Ascending aorta (tissue), 2 donors: Measurements from ENCODE around the gene TAS2R42. TPM values are rescaled to one million over a fixed set of nuclear protein-coding genes. Genes with fewer than 3 reads are reported as not detected.
A peak's percentile ranks its signal among the peaks of the same experiment; 100 is the strongest.

Experiments used
- DNase-seq, 2 donors: peaks; one replicate each; pipeline ENCODE4 v3.0.0-alpha.2; 2019; ENCODE audit warnings: low spot score in 2 of 2
- H3K27ac ChIP-seq, 2 donors: fragments of 200-600 bp; sonication (generic); one replicate each; pipeline ENCODE4 v1.5.1; 2016 to 2017; ENCODE audit warnings: mild to moderate bottlenecking in 1 of 2
- H3K27me3 ChIP-seq: fragments of 200-600 bp; sonication (generic); one replicate; pipeline ENCODE4 v1.5.1; 2017
- H3K36me3 ChIP-seq, 2 donors: fragments of 200-600 bp; sonication (generic); one replicate each; pipeline ENCODE4 v1.5.1; 2016
- H3K4me1 ChIP-seq, 2 donors: fragments of 200-600 bp; sonication (generic); one replicate each; pipeline ENCODE4 v1.5.1; 2016 to 2017; ENCODE audit warnings: mild to moderate bottlenecking in 1 of 2
- H3K4me3 ChIP-seq, 2 donors: fragments of 200-600 bp; sonication (generic); one replicate each; pipeline ENCODE4 v1.5.1; 2016 to 2017; ENCODE audit warnings: mild to moderate bottlenecking in 1 of 2
- H3K9me3 ChIP-seq, 2 donors: fragments of 200-600 bp; sonication (generic); one replicate each; pipeline ENCODE4 v1.5.1; 2016
- intact Hi-C: fragments of 100-400 bp; cut with DNase I; formaldehyde crosslinking; loops from one replicate; pipeline ENCODE4 v1.15.1; 2023
- total RNA-seq: library from RNA; depleted of rRNA; stranded (reverse); fragments of >200 nt; gene quantifications from one replicate; pipeline ENCODE4 v1.1.0, GENCODE V29; 2016
- TF ChIP-seq, protein P1 (sequence below), 3 experiments: fragments of 200-600 bp in 2 of 3; fragments of 450-650 bp in 1 of 3; sonication (generic) in 2 of 3; IDR thresholded peaks; one replicate each; pipeline ENCODE4 v1.5.1; 2016 to 2019; ENCODE audit warnings: antibody characterized with exemption in 3 of 3, mild to moderate bottlenecking in 1 of 3, moderate library complexity in 1 of 3

Gene TAS2R42, protein sequence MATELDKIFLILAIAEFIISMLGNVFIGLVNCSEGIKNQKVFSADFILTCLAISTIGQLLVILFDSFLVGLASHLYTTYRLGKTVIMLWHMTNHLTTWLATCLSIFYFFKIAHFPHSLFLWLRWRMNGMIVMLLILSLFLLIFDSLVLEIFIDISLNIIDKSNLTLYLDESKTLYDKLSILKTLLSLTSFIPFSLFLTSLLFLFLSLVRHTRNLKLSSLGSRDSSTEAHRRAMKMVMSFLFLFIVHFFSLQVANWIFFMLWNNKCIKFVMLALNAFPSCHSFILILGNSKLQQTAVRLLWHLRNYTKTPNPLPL
- total RNA-seq = not detected

DNA sequence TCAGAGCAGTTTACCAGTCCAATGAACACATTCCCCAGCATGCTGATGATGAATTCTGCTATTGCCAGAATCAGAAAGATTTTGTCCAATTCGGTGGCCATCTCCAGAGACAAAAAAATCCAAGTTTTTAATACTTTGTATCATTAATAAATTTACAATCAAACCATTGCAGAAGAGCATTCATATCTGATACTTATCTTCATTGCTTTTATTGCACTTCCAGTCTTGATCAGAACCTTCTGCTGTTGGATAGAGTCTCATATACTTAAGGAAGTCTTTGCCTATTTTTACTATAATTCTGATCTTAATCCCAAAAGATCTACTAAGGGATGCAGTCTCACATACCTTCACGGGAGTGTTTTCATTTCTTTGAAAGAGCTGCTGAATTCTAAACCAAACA lies at the start of gene TAS2R42:
TSS of gene TAS2R42 (minus strand) at position 101 of the 400 bp plus-strand sequence. CDS start at position 101, 0 bp downstream.
- intact Hi-C loops = no loop called here
- no peaks in the 10 kb centered on the region for H3K9me3 ChIP-seq

DNA sequence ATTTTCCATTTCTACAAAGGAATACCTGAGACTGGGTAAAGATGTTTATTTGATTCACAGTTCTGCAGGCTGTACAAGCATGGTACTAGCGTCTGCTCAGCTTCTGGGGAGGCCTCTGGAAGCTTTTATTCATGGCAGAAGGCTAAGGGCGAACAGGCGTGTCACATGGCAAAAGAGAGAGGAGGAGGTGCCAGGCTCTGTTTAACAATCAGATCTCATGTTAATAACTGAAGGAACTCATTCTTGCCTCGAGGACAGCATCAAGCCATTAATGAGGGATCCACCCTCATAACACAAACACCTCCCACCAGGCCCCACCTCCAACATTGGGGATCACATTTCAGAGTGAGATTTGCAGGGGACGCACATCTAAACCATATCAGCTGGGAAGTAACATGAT lies 46.8 kb upstream of the TAS2R42 start:
- intact Hi-C loops = no loop called here
- no peaks in the 10 kb centered on the region for H3K9me3 ChIP-seq
- DNase-seq = no peak
- TF ChIP-seq, protein P1, sequence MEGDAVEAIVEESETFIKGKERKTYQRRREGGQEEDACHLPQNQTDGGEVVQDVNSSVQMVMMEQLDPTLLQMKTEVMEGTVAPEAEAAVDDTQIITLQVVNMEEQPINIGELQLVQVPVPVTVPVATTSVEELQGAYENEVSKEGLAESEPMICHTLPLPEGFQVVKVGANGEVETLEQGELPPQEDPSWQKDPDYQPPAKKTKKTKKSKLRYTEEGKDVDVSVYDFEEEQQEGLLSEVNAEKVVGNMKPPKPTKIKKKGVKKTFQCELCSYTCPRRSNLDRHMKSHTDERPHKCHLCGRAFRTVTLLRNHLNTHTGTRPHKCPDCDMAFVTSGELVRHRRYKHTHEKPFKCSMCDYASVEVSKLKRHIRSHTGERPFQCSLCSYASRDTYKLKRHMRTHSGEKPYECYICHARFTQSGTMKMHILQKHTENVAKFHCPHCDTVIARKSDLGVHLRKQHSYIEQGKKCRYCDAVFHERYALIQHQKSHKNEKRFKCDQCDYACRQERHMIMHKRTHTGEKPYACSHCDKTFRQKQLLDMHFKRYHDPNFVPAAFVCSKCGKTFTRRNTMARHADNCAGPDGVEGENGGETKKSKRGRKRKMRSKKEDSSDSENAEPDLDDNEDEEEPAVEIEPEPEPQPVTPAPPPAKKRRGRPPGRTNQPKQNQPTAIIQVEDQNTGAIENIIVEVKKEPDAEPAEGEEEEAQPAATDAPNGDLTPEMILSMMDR (IDR thresholded peaks at IDR 0.05) = no peak
- no peak overlapping the region for H3K27ac ChIP-seq
- no peak overlapping the region for H3K4me3 ChIP-seq
- no peaks in the 10 kb centered on the region for H3K4me1 ChIP-seq
- H3K36me3 ChIP-seq = no peaks in the 10 kb centered on the region
- no peaks in the 10 kb centered on the region for H3K27me3 ChIP-seq

More for the DNA sequence above, at the start of gene TAS2R42:
- Histone ChIP-seq H3K27ac (no peak within 1 kb of the TSS), H3K36me3 (no peaks in the 10 kb centered on the region), H3K27me3 (no peaks in the 10 kb centered on the region), H3K4me1 (no peaks in the 10 kb centered on the region), H3K4me3 (no peak within 1 kb of the TSS)
- no peak for DNase-seq
- TF ChIP-seq, protein P1 (IDR thresholded peaks at IDR 0.05) = no peak

DNA sequence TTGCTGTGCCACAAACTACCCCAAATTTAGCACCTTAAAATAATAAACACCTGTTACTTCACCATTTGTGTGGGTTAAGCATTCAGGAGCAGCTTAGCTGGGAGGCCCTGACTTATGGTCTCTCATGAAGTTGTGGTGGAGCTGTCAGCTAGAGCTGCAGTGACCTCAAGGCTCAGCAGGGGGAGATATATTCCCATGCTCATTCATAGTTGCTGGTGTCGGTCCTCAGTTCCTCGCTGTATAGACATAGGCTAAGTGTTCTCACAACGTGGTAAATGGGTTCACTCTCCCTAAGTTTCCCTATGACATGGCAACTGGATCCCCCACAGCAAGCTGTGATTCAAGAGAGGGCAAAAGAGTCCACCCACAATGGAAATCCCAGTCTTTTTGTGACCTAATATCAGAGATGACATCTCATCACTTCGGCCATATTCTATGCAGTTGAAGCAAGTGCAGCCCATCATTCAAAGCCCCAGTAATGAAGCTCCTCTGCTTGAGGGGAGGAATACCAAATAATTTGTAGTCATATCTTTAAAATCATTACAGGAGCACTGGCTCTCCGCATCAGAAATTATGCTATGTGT lies 41.7 kb upstream of the TAS2R42 start:
- H3K4me1 ChIP-seq = no peaks in the 10 kb centered on the region
- H3K27me3 ChIP-seq = no peaks in the 10 kb centered on the region
- DNase-seq = no peak
- TF ChIP-seq, protein P1 (IDR thresholded peaks at IDR 0.05) = peak in 2 of 3 experiments; percentile 26 to 34
- H3K9me3 ChIP-seq = no peaks in the 10 kb centered on the region
- intact Hi-C loops = loop anchor here (5.0 kb wide), 1 partner anchor 259 kb away; no protein-coding TSS in a partner anchor
- H3K27ac ChIP-seq = no peak overlapping the region
- no peak overlapping the region for H3K4me3 ChIP-seq
- H3K36me3 ChIP-seq = no peaks in the 10 kb centered on the region

DNA sequence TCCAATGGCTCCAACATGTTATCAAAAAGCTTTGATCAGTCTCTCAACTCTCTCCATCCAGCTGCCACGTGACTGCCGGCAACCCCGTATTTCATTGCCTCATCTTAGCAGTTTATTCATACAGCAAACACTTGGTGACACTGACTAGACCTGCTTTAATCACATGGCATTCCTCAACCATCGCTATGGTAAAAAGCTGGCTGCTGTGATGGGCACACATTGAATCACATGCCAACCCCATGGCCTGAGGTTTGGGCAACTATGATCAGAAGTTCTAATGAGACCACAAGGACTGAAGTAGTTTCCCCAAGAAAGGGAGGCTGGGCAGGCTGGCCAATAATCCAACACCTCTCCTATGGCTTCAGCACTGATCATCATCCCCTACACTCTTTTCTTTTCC lies 40.6 kb upstream of the TAS2R42 start:
- no peaks in the 10 kb centered on the region for H3K4me1 ChIP-seq
- no peaks in the 10 kb centered on the region for H3K27me3 ChIP-seq
- DNase-seq = no peak
- intact Hi-C loops = loop anchor here (5.0 kb wide), 1 partner anchor 260 kb away; no protein-coding TSS in a partner anchor
- peaks cover 0 to 2% of the 10 kb centered on the region in 2 donors for H3K9me3 ChIP-seq
- no peak overlapping the region for H3K4me3 ChIP-seq
- no peak overlapping the region for H3K27ac ChIP-seq
- no peaks in the 10 kb centered on the region for H3K36me3 ChIP-seq
- TF ChIP-seq, protein P1 (IDR thresholded peaks at IDR 0.05) = no peak

DNA sequence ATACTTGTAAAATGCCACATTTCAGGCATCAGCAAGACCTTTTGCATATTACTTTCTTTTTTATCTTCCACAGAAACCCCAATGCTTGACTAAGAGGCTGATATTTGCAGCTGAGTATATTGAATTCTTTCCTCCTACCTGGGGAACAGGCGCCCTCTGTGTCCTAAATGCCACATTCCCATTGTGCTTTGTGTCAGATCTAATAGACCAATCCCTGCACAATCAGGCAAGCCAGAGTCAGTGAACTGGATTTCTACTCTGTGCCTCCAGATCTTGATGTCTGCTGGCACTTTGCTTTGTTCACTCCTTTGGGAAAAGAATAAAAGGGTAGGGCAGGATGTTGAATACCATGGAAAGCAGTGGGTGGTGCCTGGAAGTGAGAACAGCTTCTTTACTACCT lies 22.4 kb upstream of the TAS2R42 start:
- DNase-seq = no peak
- Histone ChIP-seq H3K27me3 (no peaks in the 10 kb centered on the region), H3K4me1 (no peaks in the 10 kb centered on the region), H3K9me3 (no peaks in the 10 kb centered on the region), H3K36me3 (no peaks in the 10 kb centered on the region), H3K27ac (no peak overlapping the region), H3K4me3 (no peak overlapping the region)
- TF ChIP-seq, protein P1 (IDR thresholded peaks at IDR 0.05) = no peak
- intact Hi-C loops = no loop called here
